GM21528 (cell line): ENCODE results near the gene ACOT4.
"Not testable (repeated sequence)": the region's sequence is repeated elsewhere in the genome, so short reads cannot be mapped to it uniquely, and the experiment has no call there.

ENCODE experiments used
- ATAC-seq: cut with Tn5 transposase; IDR thresholded peaks from one replicate; pipeline ENCODE4 v1.9.1; 2021; ENCODE audit warnings: mild to moderate bottlenecking, moderate library complexity; ENCODE audit not compliant: unreplicated experiment, low FRiP score

The ACOT4 gene, protein sequence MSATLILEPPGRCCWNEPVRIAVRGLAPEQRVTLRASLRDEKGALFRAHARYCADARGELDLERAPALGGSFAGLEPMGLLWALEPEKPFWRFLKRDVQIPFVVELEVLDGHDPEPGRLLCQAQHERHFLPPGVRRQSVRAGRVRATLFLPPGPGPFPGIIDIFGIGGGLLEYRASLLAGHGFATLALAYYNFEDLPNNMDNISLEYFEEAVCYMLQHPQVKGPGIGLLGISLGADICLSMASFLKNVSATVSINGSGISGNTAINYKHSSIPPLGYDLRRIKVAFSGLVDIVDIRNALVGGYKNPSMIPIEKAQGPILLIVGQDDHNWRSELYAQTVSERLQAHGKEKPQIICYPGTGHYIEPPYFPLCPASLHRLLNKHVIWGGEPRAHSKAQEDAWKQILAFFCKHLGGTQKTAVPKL

GRCh38 chr14:73591690-73592449, at the start of gene ACOT4:
Gene ACOT4, plus strand, starts transcription at chr14:73591873. Its CDS starts 87 bp downstream, at chr14:73591960.
- ATAC-seq = peak; percentile 55

- ATAC-seq = not testable (repeated sequence)
These were observed 48.7 kb upstream of the ACOT4 start for GRCh38 chr14:73542961-73543360.

- ATAC-seq = not testable (repeated sequence)
These were observed 46.3 kb upstream of the ACOT4 start for GRCh38 chr14:73545353-73545752.

DNA sequence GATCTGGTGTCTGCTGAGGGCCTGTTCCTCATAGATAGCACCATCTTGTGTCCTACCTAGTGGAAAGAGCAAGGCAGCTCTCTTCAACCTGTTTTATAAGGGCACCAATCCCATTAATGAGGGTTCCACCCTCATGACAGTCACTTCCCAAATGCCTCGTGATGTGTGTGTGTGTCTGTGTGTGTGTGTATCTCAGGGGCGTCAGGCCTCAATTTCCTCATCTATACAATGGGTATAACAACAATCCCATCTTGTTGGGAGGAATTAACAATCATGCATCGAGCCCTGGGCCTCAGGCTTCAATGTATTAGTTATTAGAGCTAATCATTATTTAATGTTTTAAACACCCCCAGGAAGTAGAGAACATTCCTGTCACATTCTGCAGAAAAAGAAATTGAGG, 42.6 kb upstream of the ACOT4 start:
- ATAC-seq = not testable (repeated sequence)

DNA sequence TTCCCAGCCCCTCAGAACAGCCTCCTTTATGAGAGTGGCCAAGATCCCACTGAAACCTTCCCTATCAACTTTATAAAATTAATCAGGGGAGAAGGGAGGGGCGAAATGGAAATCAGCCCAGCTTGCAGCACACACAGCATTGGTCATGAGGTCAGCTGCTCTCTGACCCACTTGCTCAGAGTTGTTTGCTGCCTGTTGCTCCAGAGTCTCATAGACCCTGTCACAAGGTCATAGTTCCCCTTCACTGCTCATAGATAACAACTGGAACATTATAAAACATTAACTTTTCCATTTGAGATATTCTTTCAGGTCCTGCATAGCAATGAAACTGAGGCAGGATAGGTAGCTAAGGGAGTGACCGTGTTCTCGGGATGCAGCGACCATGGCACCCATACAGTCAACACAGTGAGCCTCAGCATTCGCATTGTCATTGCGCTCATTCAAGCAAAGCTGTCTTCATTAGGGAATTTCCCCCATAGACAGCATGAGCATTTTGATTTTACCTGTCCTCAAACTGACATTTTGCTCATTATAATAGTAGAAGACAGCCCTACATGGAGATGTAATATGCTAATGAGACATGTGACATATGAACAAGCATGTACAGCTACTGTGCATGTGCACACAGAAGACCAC, 41.7 kb upstream of the ACOT4 start:
- ATAC-seq = not testable (repeated sequence)

DNA sequence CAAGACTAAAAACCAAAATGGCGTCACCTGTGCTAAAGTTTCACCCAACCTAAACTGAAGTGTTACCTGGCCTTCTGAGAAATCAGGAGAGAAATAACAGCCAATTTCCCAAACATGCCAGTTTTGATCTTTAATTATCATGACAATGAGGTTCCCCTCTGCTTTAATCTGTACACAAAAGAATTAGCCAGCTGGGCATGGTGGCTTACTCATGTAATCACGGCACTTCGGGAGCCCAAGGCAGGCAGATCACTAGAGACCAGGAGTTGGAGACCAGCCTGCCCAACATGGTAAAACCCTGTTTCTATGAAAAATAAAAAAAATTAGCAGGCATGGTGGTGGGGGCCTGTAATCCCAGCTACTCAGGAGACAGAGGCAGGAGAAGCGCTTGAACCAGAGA, 37.8 kb upstream of the ACOT4 start:
- no peak for ATAC-seq

DNA sequence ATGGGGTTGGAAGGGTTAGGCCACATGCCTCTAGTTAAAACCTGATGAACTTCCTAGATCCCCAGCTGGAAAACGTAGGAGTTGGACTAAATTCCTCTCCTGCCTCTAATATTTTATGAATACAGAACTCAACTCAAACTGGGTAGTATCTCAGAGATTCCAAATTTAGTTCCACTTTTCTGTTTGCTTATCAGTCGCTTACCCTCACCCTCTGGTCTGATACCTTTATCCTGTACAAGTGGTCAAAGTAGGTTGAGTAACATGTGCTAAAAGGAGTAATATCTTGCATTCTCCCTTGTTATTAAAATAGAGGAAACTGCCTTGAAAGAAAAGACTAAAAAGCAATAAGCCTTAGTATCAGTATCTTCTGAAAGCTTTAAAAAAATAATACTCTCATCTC, 34.5 kb upstream of the ACOT4 start:
- not testable (repeated sequence) for ATAC-seq

GRCh38 chr14:73558238-73558637, 33.4 kb upstream of the ACOT4 start:
- not testable (repeated sequence) for ATAC-seq

- not testable (repeated sequence) for ATAC-seq
These were observed 29.4 kb upstream of the ACOT4 start for GRCh38 chr14:73562256-73562655.

DNA sequence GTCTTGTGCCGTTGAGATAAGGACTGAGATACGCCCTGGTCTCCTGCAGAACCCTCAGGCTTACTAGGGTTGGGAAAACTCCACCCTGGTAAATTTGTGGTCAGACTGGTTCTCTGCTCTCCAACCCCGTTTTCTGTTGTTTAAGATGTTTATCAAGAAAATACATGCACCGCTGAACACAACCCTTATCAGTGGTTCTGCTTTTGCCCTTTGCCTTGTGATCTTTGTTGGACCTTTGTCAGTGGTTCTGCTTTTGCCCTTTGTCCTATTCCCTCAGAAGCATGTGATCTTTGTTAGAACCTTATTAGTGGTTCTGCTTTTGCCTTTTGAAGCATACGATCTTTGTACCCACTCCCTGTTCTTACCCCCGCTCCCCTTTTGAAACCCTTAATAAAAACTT, 29.0 kb upstream of the ACOT4 start:
- ATAC-seq = not testable (repeated sequence)

- not testable (repeated sequence) for ATAC-seq
These were observed 25.2 kb upstream of the ACOT4 start for GRCh38 chr14:73566431-73566830.

DNA sequence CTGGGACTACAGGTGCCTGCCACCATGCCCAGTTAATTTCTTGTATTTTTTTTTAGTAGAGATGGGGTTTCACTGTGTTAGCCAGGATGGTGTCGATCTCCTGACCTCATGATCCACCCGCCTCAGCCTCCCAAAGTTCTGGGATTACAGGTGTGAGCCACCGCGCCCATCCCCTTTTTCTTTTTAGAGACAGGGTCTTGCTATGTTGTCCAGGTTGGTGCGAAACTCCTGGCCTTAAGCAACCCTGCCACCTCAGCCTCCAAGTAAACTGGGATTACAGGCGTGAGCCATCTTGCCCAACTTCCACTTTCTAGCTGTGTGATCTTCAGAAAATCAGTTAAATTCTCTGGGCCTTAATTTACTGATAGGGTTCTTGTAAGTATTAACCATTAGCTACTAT, 24.7 kb upstream of the ACOT4 start:
- ATAC-seq = not testable (repeated sequence)

DNA sequence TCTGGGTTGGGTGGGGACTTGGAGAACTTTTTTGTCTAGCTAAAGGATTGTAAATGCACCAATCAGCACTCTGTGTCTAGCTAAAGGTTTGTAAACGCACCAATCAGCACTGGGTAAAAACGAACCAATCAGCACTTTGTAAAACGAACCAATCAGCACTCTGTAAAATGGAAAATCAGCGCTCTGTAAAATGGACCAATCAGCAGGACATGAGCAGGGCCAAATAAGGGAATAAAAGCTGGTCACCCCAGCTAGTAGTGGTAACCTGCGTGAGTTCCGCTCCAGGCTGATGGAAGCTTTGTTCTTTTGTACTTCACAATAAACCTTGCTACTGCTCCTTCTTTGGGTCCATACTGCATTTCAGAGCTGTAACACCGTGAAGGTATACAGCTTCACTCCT, 24.3 kb upstream of the ACOT4 start:
- ATAC-seq = no peak

- ATAC-seq = no peak
These were observed 23.5 kb upstream of the ACOT4 start for GRCh38 chr14:73567951-73568885.

- ATAC-seq = not testable (repeated sequence)
These were observed 22.8 kb upstream of the ACOT4 start for GRCh38 chr14:73568886-73569184.

- ATAC-seq = peak; percentile 71
These were observed 22.3 kb upstream of the ACOT4 start, which contains the start of gene ACOT2 for GRCh38 chr14:73569185-73569958. Gene ACOT2, plus strand, starts transcription at chr14:73569213. Its CDS starts 28 bp downstream, at chr14:73569241.

DNA sequence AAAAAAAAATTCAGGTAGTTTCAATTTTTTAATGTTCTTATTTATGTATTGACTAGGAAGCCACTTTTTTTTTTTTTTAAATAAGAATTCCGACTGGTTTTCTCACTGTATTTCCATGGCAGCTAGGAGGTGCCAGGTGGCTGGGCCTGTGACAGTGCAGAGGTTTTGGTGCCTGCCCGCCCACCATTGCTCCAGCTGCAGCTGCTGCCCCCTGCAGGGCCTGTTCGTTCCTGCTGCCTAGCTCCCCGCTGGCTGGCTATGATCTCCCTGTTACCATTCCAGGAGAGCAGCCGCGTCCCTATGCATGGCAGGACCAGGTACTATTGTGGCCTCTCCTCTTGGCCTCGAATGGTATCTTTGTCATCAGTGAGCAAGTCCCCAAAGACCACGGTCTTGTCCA, 20.8 kb upstream of the ACOT4 start:
- not testable (repeated sequence) for ATAC-seq

GRCh38 chr14:73573034-73573433, 18.6 kb upstream of the ACOT4 start:
- ATAC-seq = not testable (repeated sequence)

GRCh38 chr14:73573740-73574139, 17.9 kb upstream of the ACOT4 start:
- not testable (repeated sequence) for ATAC-seq
